IMR-90 (cell line): ENCODE measurements around the gene STAC3. TPM values are rescaled to one million over a fixed set of nuclear protein-coding genes. Genes with fewer than 3 reads are reported as not detected.

ENCODE experiments used
- ATAC-seq: fragments of 200-7000 bp; cut with Tn5 transposase; 2 replicates; pipeline ENCODE4 v1.9.1; 2020; ENCODE audit warnings: low read depth, mild to moderate bottlenecking, moderate library complexity
- BruUV-seq: library from RNA; stranded (reverse); fragments of 400-500 nt; replicated peaks from 2 replicates; lab custom pipeline; 2021; lab: Mats Ljungman, UMichigan
- CTCF ChIA-PET: fragments of 300-600 bp; formaldehyde crosslinking; extraction: SDS; loops from one replicate; lab custom pipeline; 2021; ENCODE audit warnings: antibody characterized with exemption; lab: Yijun Ruan, JAX
- POLR2A ChIA-PET: fragments of 300-600 bp; sonication (Branson Sonifier 250); formaldehyde crosslinking; loops from one replicate; lab custom pipeline; 2022; ENCODE audit warnings: antibody characterized with exemption; ENCODE audit not compliant: unreplicated experiment; lab: Charles Lee
- DNase-seq: peaks from one replicate; pipeline ENCODE4 v3.0.0; 2013
- H2AFZ ChIP-seq: replicated peaks from 2 replicates; pipeline ENCODE3; 2013; ENCODE audit warnings: low read length, mild to moderate bottlenecking; ENCODE audit not compliant: poor library complexity
- H2AK5ac ChIP-seq: 2 replicates; pipeline ENCODE4 v1.6.1; 2013; ENCODE audit warnings: low read depth, low read length, inconsistent platforms
- H2AK9ac ChIP-seq: replicated peaks from 2 replicates; pipeline ENCODE3; 2013; ENCODE audit warnings: mild to moderate bottlenecking, low read depth, low read length, moderate library complexity; ENCODE audit not compliant: poor library complexity
- H2BK120ac ChIP-seq: 2 replicates; pipeline ENCODE4 v1.6.1; 2013; ENCODE audit warnings: low read depth, low read length, inconsistent platforms
- H2BK15ac ChIP-seq: 3 replicates; pipeline ENCODE4 v1.6.1; 2013; ENCODE audit warnings: low read depth, low read length, inconsistent platforms
- H2BK20ac ChIP-seq: 2 replicates; pipeline ENCODE4 v1.6.1; 2013; ENCODE audit warnings: low read depth, mild to moderate bottlenecking, inconsistent platforms, low read length, moderate library complexity
- H2BK5ac ChIP-seq: 2 replicates; pipeline ENCODE4 v1.6.1; 2013; ENCODE audit warnings: mild to moderate bottlenecking, low read depth, low read length, inconsistent platforms; ENCODE audit not compliant: poor library complexity, severe bottlenecking
- H3K14ac ChIP-seq: replicated peaks from 2 replicates; pipeline ENCODE4 v1.6.1; 2013; ENCODE audit warnings: low read depth, low read length, inconsistent platforms
- H3K18ac ChIP-seq: 2 replicates; pipeline ENCODE4 v1.6.1; 2013; ENCODE audit warnings: low read depth, low read length, control low read depth
- H3K23ac ChIP-seq: 2 replicates; pipeline ENCODE4 v1.6.1; 2013; ENCODE audit warnings: low read depth, low read length, inconsistent platforms
- H3K27ac ChIP-seq: 2 replicates; pipeline ENCODE4 v1.5.1; 2013; ENCODE audit warnings: mild to moderate bottlenecking, control low read depth, low read length; ENCODE audit not compliant: insufficient read depth
- H3K27me3 ChIP-seq: 2 replicates; pipeline ENCODE4 v1.6.1; 2013; ENCODE audit warnings: low read length; ENCODE audit not compliant: control insufficient read depth, insufficient read depth
- H3K36me3 ChIP-seq: 2 replicates; pipeline ENCODE4 v1.6.1; 2013; ENCODE audit warnings: low read length, mixed read lengths; ENCODE audit not compliant: control insufficient read depth, insufficient read depth
- H3K4ac ChIP-seq: 2 replicates; pipeline ENCODE4 v1.6.1; 2013; ENCODE audit warnings: low read depth, low read length, inconsistent platforms
- H3K4me1 ChIP-seq: 2 replicates; pipeline ENCODE4 v1.6.1; 2013; ENCODE audit warnings: low read length, mixed read lengths; ENCODE audit not compliant: control insufficient read depth, insufficient read depth
- H3K4me2 ChIP-seq: 2 replicates; pipeline ENCODE4 v1.6.1; 2013; ENCODE audit warnings: low read depth, mild to moderate bottlenecking, control low read depth, low read length, moderate library complexity
- H3K4me3 ChIP-seq: 2 replicates; pipeline ENCODE4 v1.5.1; 2013; ENCODE audit warnings: low read depth, mild to moderate bottlenecking, control low read depth, low read length, moderate library complexity; ENCODE audit not compliant: insufficient read depth
- H3K56ac ChIP-seq: 2 replicates; pipeline ENCODE4 v1.6.1; 2013; ENCODE audit warnings: low read length, inconsistent platforms; ENCODE audit not compliant: insufficient read depth; ENCODE audit errors: extremely low read depth
- H3K79me1 ChIP-seq, 2 experiments: 2 replicates each; pipeline ENCODE4 v1.6.1; 2013; ENCODE audit warnings: low read length in 2 of 2, inconsistent platforms in 1 of 2, low read depth in 1 of 2
- H3K9ac ChIP-seq: 2 replicates; pipeline ENCODE4 v1.6.1; 2013; ENCODE audit warnings: low read depth, low read length, control low read depth
- H3K9me1 ChIP-seq: 2 replicates; pipeline ENCODE4 v1.6.1; 2013; ENCODE audit warnings: low read length, inconsistent platforms; ENCODE audit not compliant: insufficient read depth
- H3K9me3 ChIP-seq: 2 replicates; pipeline ENCODE4 v1.6.1; 2013; ENCODE audit warnings: low read length; ENCODE audit not compliant: control insufficient read depth, insufficient read depth
- H4K20me1 ChIP-seq: 2 replicates; pipeline ENCODE4 v1.6.1; 2013; ENCODE audit warnings: low read length, inconsistent platforms; ENCODE audit not compliant: insufficient read depth
- H4K5ac ChIP-seq: 2 replicates; pipeline ENCODE4 v1.6.1; 2013; ENCODE audit warnings: mild to moderate bottlenecking, low read depth, low read length, control low read depth
- H4K8ac ChIP-seq, 2 experiments: 2 replicates each; pipeline ENCODE4 v1.6.1; 2013; ENCODE audit warnings: low read depth in 2 of 2, low read length in 2 of 2, control low read depth in 1 of 2, inconsistent platforms in 1 of 2
- H4K91ac ChIP-seq: 2 replicates; pipeline ENCODE4 v1.6.1; 2013; ENCODE audit warnings: low read depth, low read length, inconsistent platforms; ENCODE audit not compliant: insufficient read depth
- FOS ChIP-seq: fragments of 150-350 bp; IDR thresholded peaks from 2 replicates; pipeline ENCODE4 v1.6.1; 2016; ENCODE audit warnings: low read depth, low read length
- USF2 ChIP-seq: fragments of 150-350 bp; IDR thresholded peaks from 2 replicates; pipeline ENCODE4 v1.6.1; 2017; ENCODE audit warnings: mild to moderate bottlenecking, antibody characterized with exemption, low read length, low read depth
- WGBS, 2 experiments: methylation state at CpG; one replicate each; pipeline versions ENCODE4 v1.1.5 to v1.1.7; 2013; ENCODE audit warnings: missing lambda C conversion rate in 2 of 2; ENCODE audit not compliant: insufficient read length in 1 of 2; ENCODE audit errors: extremely low coverage in 2 of 2; 5-methylcytosine and 5-hydroxymethylcytosine counted together
- dilution Hi-C: fragments of 300-500 bp; cut with HindIII; formaldehyde crosslinking; loops from one replicate; pipeline ENCODE4 v1.14.3; 2018; ENCODE audit warnings: low sequenced_read_pairs; ENCODE audit not compliant: unreplicated experiment
- in situ Hi-C: fragments of 300-500 bp; cut with MboI; formaldehyde crosslinking; loops from 3 replicates; pipeline ENCODE4 v1.14.3; 2019; ENCODE audit warnings: low sequenced_read_pairs, inconsistent platforms, mixed read lengths
- intact Hi-C: fragments of 100-400 bp; cut with micrococcal nuclease; formaldehyde crosslinking; loops from 2 replicates; pipeline ENCODE4 v1.10.0; 2022
- polyA plus RNA-seq, 3 experiments: library from polyadenylated mRNA; depleted of rRNA; stranded (reverse); fragments of >200 nt; gene quantifications; 2 replicates each; pipeline ENCODE4 v1.2.3, GENCODE V29; 2012; ENCODE audit warnings: low replicate concordance in 1 of 3
- total RNA-seq: library from RNA; depleted of rRNA; stranded (reverse); fragments of >200 nt; gene quantifications from 2 replicates; pipeline ENCODE4 v1.2.3, GENCODE V29; 2012
- TF ChIP-seq, protein P1 (sequence below): conservative IDR thresholded peaks from 2 replicates; pipeline ENCODE4 v1.5.1; 2012; ENCODE audit warnings: mild to moderate bottlenecking, low read depth, low read length, improper control_type of control experiment

Gene STAC3
- total and polyA plus RNA-seq, 2 of the 4 experiments (the other 2 are of a cell fraction) = 0.18 to 0.67 TPM

GRCh38 chr12:57236201-57236924 is 14.6 kb downstream of the STAC3 start (continued):
- TF ChIP-seq USF2 = no peak

DNA sequence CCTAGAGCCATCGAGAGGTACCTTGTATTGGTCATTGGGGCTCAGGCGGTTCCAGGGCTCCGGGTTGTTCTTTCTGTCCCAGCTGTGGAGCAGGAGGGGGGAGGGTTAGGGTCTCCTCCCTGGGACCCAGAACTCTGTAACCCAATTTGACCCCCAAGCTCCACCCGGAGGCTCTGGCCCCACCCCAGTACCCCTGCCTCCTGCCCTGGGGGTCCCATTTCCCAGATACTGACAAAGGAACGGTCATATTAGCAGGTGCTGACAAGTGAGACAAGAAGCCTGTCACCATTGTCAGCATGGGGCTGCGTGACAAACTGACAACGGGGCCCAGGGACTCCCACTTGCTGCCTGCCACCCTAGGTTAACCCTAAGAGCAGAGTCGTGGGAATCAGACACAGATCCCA is 15.3 kb downstream of the STAC3 start:
- Histone ChIP-seq H2BK15ac (no peak overlapping the region), H3K27me3 (no peaks in the 10 kb centered on the region), H2AK5ac (no peak overlapping the region), H3K4me3 (no peak overlapping the region), H4K91ac (no peak overlapping the region), H3K14ac (0 out of 2 replicates have a peak overlapping the region, but pooled peaks have one; percentile 14), H3K4me2 (no peak overlapping the region), H3K79me1 (peaks cover 22 to 43% of the 10 kb centered on the region in 2 experiments), H3K27ac (no peak overlapping the region), H3K9ac (no peak overlapping the region), H4K20me1 (peaks cover 40% of the 10 kb centered on the region), H3K9me3 (no peaks in the 10 kb centered on the region), H2BK5ac (no peak overlapping the region), H2BK120ac (no peak overlapping the region), H3K4me1 (peaks cover 14% of the 10 kb centered on the region), H2AFZ (no peak overlapping the region), H3K9me1 (peaks cover 16% of the 10 kb centered on the region), H4K8ac (no peak overlapping the region), H3K23ac (no peak overlapping the region), H3K36me3 (peaks cover 45% of the 10 kb centered on the region), H2AK9ac (no peak overlapping the region), H4K5ac (no peak overlapping the region), H3K18ac (no peak overlapping the region), H2BK20ac (no peak overlapping the region), H3K56ac (no peak overlapping the region), H3K4ac (no peak overlapping the region)
- in situ Hi-C loops (no loop called here), dilution Hi-C loops (no loop called here), intact Hi-C loops (loop anchor here (5.0 kb wide), 1 partner anchor 168 kb away; no protein-coding TSS in a partner anchor)
- DNase-seq = no peak
- BruUV-seq = no TSS peak
- POLR2A ChIA-PET = interaction anchor here (0.5 kb wide), 1 partner anchor 22 kb away, joined by 9 read pairs; no protein-coding TSS in a partner anchor
- CTCF ChIA-PET = no interaction called here
- TF ChIP-seq, protein P1, sequence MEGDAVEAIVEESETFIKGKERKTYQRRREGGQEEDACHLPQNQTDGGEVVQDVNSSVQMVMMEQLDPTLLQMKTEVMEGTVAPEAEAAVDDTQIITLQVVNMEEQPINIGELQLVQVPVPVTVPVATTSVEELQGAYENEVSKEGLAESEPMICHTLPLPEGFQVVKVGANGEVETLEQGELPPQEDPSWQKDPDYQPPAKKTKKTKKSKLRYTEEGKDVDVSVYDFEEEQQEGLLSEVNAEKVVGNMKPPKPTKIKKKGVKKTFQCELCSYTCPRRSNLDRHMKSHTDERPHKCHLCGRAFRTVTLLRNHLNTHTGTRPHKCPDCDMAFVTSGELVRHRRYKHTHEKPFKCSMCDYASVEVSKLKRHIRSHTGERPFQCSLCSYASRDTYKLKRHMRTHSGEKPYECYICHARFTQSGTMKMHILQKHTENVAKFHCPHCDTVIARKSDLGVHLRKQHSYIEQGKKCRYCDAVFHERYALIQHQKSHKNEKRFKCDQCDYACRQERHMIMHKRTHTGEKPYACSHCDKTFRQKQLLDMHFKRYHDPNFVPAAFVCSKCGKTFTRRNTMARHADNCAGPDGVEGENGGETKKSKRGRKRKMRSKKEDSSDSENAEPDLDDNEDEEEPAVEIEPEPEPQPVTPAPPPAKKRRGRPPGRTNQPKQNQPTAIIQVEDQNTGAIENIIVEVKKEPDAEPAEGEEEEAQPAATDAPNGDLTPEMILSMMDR = no peak
- TF ChIP-seq FOS = no peak
- 42% methylated on average over 4 of the region's 8 CpGs; no CpG with 5 or more reads in 1 of the 2 experiments for WGBS, 2 experiments
- no peak for ATAC-seq
